Upper lobe of left lung (tissue), 4 donors: Measurements from ENCODE around the gene VASN.

Source experiments
- EP300 ChIP-seq, 4 donors: sonication (generic); formaldehyde crosslinking; IDR thresholded peaks; one replicate each; pipeline ENCODE4 v1.5.1; 2017; ENCODE audit warnings: antibody characterized with exemption in 4 of 4, control low read depth in 2 of 4
- POLR2A ChIP-seq, 4 donors: fragments of 450-650 bp; IDR thresholded peaks; one replicate each; pipeline ENCODE4 v1.5.1; 2016 to 2017; ENCODE audit warnings: antibody characterized with exemption in 4 of 4, mild to moderate bottlenecking in 2 of 4
- POLR2AphosphoS5 ChIP-seq, 2 donors: sonication (generic); formaldehyde crosslinking; IDR thresholded peaks; one replicate each; pipeline ENCODE4 v1.5.1; 2017; ENCODE audit warnings: antibody characterized with exemption in 2 of 2
- TF ChIP-seq, protein P1 (sequence below), 6 experiments: fragments of 450-650 bp in 4 of 6; fragments of 200-600 bp in 2 of 6; sonication (generic) in 2 of 6; IDR thresholded peaks; one replicate each; pipeline ENCODE4 v1.5.1; 2016 to 2019; ENCODE audit warnings: antibody characterized with exemption in 6 of 6

DNA sequence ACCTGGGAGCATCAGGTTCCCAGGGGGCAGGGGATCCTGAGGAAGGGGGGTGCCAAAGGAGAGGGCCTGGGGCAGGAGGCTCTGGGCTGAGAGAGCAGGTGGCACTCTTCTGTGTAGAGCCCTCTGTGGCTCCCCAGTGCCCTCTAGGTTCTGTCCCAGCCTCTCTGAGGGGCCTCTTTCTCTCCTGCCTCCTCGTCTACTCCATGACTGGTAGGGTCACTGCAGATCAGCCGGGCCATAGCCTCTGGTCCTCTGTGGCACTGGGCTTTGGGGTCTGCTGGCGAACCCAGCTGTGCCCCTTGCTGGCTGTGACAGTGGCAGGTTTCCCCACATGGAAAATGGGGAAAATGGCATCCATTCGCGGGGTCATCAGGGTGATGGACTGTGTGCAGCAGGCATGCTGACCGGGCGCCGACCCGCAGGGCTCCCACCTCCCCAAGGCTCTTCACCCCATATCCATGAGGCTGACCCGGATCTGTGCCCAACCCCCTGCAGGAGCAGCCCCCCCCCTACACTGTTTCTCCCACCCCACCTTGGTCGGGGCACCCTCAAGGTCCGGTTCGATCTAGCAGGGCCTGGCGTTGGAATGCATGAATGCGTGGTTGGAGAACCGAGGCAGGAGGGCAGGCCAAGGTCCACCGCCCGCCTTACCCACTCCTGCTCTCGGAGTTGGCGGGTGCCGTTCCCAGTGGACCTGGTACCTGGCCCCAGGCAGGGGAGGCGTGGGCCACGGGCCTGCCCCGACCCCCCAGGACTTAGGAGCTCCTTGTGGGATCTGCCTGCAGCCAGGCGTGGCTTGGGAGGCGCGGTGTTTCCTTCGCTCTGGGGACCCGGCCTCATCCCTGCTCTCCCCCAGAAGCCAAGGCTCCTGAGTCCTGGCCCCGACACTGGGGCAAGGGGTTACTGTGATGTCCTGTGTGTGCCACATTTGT is 49.3 kb upstream of the VASN start:
- no peak for TF ChIP-seq POLR2A (IDR thresholded peaks at IDR 0.05)
- TF ChIP-seq EP300 (IDR thresholded peaks at IDR 0.05) = no peak
- TF ChIP-seq, protein P1, sequence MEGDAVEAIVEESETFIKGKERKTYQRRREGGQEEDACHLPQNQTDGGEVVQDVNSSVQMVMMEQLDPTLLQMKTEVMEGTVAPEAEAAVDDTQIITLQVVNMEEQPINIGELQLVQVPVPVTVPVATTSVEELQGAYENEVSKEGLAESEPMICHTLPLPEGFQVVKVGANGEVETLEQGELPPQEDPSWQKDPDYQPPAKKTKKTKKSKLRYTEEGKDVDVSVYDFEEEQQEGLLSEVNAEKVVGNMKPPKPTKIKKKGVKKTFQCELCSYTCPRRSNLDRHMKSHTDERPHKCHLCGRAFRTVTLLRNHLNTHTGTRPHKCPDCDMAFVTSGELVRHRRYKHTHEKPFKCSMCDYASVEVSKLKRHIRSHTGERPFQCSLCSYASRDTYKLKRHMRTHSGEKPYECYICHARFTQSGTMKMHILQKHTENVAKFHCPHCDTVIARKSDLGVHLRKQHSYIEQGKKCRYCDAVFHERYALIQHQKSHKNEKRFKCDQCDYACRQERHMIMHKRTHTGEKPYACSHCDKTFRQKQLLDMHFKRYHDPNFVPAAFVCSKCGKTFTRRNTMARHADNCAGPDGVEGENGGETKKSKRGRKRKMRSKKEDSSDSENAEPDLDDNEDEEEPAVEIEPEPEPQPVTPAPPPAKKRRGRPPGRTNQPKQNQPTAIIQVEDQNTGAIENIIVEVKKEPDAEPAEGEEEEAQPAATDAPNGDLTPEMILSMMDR (IDR thresholded peaks at IDR 0.05) = no peak
- no peak for TF ChIP-seq POLR2AphosphoS5 (IDR thresholded peaks at IDR 0.05)
